Chondrocyte (in vitro differentiated cells): ENCODE results near the gene MYL7. TPM values are rescaled to one million over a fixed set of nuclear protein-coding genes. Genes with fewer than 3 reads are reported as not detected.

ENCODE experiments used
- DNase-seq: peaks from one replicate; pipeline ENCODE4 v3.0.0; 2021; ENCODE audit warnings: mixed read lengths, low spot score
- H3K27ac Mint-ChIP-seq: one replicate; pipeline ENCODE4 v1.8.0; 2021; ENCODE audit warnings: mild to moderate bottlenecking, moderate library complexity, mixed read lengths; ENCODE audit not compliant: unreplicated experiment
- H3K27me3 Mint-ChIP-seq: 2 replicates; pipeline ENCODE4 v1.8.0; 2021; ENCODE audit warnings: low read depth, mixed read lengths
- H3K36me3 Mint-ChIP-seq: 2 replicates; pipeline ENCODE4 v1.8.0; 2021; ENCODE audit warnings: low read depth, mixed read lengths
- H3K4me1 Mint-ChIP-seq: 2 replicates; pipeline ENCODE4 v1.8.0; 2021; ENCODE audit warnings: low read depth, mild to moderate bottlenecking, mixed read lengths
- H3K4me3 Mint-ChIP-seq: one replicate; pipeline ENCODE4 v1.8.0; 2021; ENCODE audit warnings: mild to moderate bottlenecking, moderate library complexity, mixed read lengths; ENCODE audit not compliant: unreplicated experiment
- H3K9me3 Mint-ChIP-seq: 2 replicates; pipeline ENCODE4 v1.8.0; 2021; ENCODE audit warnings: low read depth, mixed read lengths
- total RNA-seq: library from RNA; stranded (reverse); gene quantifications from 3 replicates; pipeline ENCODE4 v1.2.1, GENCODE V29; 2021
- TF ChIP-seq, protein P1 (sequence below): fragments of 200-600 bp; sonication (generic); IDR thresholded peaks from 2 replicates; pipeline ENCODE4 v1.5.0; 2021; ENCODE audit warnings: antibody characterized with exemption, mild to moderate bottlenecking, moderate library complexity

MYL7 gene
- total RNA-seq, 1 donor from 2014 or later = not detected

DNA sequence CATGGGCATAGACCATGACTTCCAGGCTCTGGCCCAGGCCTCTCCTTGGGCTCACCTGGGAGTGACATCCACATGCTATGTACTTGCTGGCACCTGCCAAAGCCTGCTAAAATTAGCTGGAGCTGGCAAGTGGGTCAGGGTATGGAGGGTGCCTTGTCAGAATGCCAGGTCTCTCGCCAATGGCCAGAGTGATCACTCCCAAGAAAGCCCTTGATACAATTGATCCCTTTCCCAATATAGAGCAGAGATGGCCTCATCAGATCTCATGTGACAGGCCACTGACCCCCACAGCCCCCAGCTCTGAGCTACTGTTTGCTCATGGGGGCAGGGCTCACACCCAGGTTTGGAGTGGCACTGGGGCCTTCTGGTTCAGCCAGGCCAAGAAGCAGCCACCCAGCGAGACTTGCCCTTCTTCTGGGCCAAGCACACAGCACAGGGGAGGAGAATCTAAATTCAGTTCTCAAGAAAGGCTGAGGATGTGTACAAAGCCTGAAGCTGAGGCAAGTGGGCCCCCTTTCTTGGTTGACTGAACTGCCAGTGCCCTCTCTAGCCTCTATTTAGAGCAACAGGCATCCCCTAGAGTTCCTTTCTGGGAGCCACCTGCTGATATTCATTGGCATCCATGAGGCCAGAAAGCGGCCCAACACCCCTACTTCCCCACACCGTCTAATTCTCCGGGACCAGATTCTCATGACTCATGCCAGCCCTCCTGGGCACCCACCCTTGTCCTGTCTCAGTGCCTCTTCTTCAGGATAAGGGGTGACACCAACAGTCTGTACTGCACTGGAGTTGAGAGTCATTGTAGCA lies 18.9 kb upstream of the MYL7 start:
- TF ChIP-seq, protein P1, sequence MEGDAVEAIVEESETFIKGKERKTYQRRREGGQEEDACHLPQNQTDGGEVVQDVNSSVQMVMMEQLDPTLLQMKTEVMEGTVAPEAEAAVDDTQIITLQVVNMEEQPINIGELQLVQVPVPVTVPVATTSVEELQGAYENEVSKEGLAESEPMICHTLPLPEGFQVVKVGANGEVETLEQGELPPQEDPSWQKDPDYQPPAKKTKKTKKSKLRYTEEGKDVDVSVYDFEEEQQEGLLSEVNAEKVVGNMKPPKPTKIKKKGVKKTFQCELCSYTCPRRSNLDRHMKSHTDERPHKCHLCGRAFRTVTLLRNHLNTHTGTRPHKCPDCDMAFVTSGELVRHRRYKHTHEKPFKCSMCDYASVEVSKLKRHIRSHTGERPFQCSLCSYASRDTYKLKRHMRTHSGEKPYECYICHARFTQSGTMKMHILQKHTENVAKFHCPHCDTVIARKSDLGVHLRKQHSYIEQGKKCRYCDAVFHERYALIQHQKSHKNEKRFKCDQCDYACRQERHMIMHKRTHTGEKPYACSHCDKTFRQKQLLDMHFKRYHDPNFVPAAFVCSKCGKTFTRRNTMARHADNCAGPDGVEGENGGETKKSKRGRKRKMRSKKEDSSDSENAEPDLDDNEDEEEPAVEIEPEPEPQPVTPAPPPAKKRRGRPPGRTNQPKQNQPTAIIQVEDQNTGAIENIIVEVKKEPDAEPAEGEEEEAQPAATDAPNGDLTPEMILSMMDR = no peak
- Mint-ChIP-seq H3K36me3 (no peaks in the 10 kb centered on the region), H3K27ac (no peak overlapping the region), H3K27me3 (no peaks in the 10 kb centered on the region), H3K4me1 (peaks cover 27% of the 10 kb centered on the region), H3K4me3 (no peak overlapping the region), H3K9me3 (no peaks in the 10 kb centered on the region)
- DNase-seq = no peak

DNA sequence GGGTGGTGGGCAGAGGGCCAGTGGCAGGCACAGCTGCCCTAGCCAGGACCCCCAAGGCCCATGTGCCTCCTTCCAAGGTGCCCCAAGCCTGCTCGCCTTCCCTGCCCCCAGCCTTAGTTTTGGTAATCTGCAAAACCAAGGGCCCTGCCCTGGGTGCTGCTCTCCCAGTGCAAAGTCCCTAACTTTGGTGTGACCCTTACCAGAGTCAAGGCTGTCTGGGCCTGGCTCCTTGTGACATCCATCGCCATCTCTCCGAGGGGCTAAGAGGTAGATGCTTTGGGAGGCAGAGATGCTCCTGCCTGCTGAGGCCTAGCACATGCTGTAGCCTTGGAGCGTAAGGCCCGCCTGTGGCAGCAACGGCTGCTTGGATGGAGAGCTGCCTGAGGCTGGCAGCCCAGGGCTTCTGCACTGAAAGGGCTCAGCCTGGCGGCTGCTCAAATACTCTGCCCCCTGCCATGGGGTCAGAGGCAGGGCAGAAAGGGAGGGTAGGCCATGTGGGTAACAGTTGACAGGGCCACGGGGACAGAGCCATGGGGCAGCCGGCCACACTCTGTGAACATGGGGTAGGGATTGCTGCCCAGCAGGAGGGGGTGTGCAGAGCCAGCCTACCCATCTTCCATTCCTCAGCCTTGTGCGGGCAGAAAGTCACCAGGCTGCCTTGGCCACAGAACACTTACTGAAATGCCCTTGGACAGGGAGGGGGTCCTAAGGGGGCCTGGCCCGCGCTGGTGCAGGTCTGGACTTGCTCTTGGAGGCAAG lies 17.9 kb upstream of the MYL7 start:
- DNase-seq = no peak
- H3K27me3 Mint-ChIP-seq = no peaks in the 10 kb centered on the region
- H3K27ac Mint-ChIP-seq = no peak overlapping the region
- peaks cover 19% of the 10 kb centered on the region for H3K4me1 Mint-ChIP-seq
- TF ChIP-seq, protein P1 = no peak
- no peaks in the 10 kb centered on the region for H3K9me3 Mint-ChIP-seq
- no peak overlapping the region for H3K4me3 Mint-ChIP-seq
- no peaks in the 10 kb centered on the region for H3K36me3 Mint-ChIP-seq

DNA sequence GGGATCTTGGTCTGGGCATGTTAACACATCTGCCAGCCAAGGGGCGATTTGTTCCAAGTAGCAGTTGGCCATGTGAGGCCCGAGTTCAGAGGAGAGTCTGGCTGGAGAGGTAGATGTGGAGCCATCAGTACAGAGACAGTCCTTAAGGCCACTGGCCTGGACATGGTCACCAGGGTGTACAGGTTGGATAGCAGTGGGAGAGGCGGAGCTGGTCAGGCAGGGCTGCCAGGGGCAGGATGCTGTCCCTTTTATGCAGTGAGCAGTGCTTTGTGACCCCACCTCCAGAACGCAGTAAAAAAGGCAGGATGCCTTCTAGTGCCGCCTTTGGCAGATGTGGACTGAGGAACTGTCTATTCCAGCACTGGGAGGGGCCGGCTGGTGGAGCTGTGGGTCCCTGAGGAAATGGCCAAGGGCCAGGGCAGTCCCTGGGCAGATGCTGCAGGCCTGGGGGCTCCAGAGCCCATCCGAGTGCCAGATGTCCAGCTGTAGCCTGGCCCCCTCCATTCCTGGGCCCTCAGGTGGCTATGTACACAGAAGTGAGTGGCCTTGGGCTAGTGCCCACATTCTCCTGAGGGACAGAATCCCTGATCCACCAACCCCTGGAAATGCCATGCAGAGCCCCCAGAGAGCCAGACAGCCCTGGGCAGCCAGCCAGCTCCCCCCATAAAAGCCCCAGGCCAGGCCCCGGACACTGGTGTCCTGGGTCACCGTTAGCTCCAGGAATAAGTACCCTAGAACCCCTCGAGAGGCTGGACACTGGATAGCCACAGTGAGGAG lies 17.2 kb upstream of the MYL7 start:
- TF ChIP-seq, protein P1 = no peak
- H3K9me3 Mint-ChIP-seq = no peaks in the 10 kb centered on the region
- H3K4me3 Mint-ChIP-seq = no peak overlapping the region

DNA sequence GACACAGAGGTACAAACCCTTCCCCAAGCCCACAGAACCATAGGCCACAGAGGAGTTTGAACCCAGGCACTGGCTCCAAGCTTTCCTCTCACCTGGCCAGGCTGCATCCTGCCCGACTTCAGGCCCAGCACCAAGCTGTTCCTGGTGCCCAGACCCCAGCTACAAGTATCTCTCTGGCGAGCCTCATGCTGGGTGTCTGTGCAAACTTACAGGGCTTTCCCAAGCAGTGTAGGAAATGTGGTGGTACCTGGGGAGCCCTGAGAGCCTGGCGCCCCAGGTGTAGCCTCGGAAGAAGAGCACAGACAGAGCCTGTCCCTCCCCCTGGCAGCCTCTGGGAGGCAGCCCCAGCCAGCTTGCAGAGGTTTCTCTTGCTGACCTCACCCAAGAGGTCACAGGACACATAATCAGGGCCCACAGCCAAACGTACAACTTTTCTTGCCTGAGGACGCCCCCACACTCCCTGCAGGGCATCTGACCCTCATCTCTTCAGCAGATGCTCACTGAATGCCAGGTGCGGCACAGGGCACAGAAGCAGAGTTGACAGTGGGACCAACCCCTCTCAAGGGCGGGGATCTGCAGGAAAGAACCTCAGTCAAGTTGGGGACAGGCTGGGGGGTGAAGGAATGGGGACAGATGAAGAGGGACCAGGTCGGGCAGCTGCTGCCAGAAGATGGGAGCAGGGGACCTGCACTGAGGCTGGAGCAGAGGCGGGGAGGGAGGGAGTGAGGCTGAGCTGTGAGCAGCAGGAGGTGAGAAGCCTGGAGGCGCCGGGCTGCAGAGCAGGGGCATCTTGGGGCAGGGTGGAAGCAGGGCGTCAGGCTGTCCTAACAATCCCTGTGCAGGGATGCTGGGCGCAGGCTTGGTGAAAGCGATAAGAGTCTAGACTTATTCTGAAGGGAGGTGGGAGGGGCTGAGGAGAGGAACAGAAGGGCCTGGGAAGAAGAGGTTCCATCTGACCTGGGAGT lies 16.3 kb upstream of the MYL7 start:
- Mint-ChIP-seq H3K27ac (no peak overlapping the region), H3K36me3 (no peaks in the 10 kb centered on the region), H3K4me3 (no peak overlapping the region), H3K27me3 (no peaks in the 10 kb centered on the region), H3K4me1 (peaks cover 3% of the 10 kb centered on the region), H3K9me3 (no peaks in the 10 kb centered on the region)
- no peak for DNase-seq
- TF ChIP-seq, protein P1 = no peak

More for the DNA sequence above, 17.2 kb upstream of the MYL7 start:
- no peak overlapping the region for H3K27ac Mint-ChIP-seq
- H3K4me1 Mint-ChIP-seq = peaks cover 12% of the 10 kb centered on the region
- DNase-seq = no peak
- no peaks in the 10 kb centered on the region for H3K36me3 Mint-ChIP-seq
- H3K27me3 Mint-ChIP-seq = no peaks in the 10 kb centered on the region
